Measurements from ENCODE around the gene GIGYF2. TPM values are rescaled to one million over a fixed set of nuclear protein-coding genes. Genes with fewer than 3 reads are reported as not detected.
"Not testable (repeated sequence)": the region's sequence is repeated elsewhere in the genome, so short reads cannot be mapped to it uniquely, and the experiment has no call there.

Gene GIGYF2
- total RNA-seq, 2 experiments from 2014 or later = 52.5 to 55.5 TPM

GRCh38 chr2:232903989-232904388, 206.9 kb downstream of the GIGYF2 start:
- no peak overlapping the region for H3K4me3 ChIP-seq (ENCODE audit: low read length)
- H3K36me3 Mint-ChIP-seq (ENCODE audit: low read depth) = no peaks in the 10 kb centered on the region
- peaks cover under 1% of the 10 kb centered on the region for H3K27me3 Mint-ChIP-seq
- H3K4me1 ChIP-seq (ENCODE audit: insufficient read depth, low read length) = no peaks in the 10 kb centered on the region
- H3K36me3 ChIP-seq (ENCODE audit: insufficient read depth, low read length) = no peaks in the 10 kb centered on the region
- no peak for DNase-seq
- no peak overlapping the region for H3K27ac Mint-ChIP-seq
- CTCF ChIA-PET = no interaction called here
- no peaks in the 10 kb centered on the region for H3K4me1 Mint-ChIP-seq (ENCODE audit: low read depth)
- H3K27ac ChIP-seq (ENCODE audit: low read depth in 1 of 2, low read length in 2 of 2) = no peak overlapping the region
- H3K9me3 Mint-ChIP-seq = no peaks in the 10 kb centered on the region
- intact Hi-C loops (cut with DNase I, micrococcal nuclease) = no loop called here
- ATAC-seq (ENCODE audit: poor library complexity) = no peak
- POLR2A ChIA-PET = no interaction called here
- H3K9me3 ChIP-seq (ENCODE audit: control insufficient read depth in 1 of 2, insufficient read depth in 1 of 2, low read length in 2 of 2) = peaks cover 0 to 20% of the 10 kb centered on the region in 2 experiments
- no peak for TF ChIP-seq CTCF (IDR thresholded peaks at IDR 0.05)
- no peak overlapping the region for H3K4me3 Mint-ChIP-seq
- H3K27me3 ChIP-seq (ENCODE audit: control insufficient read depth in 1 of 2, insufficient read depth in 2 of 2, low read length in 2 of 2) = peaks cover 0 to 3% of the 10 kb centered on the region in 2 experiments

- DNase-seq; H3K27me3 ChIP-seq (ENCODE audit: control insufficient read depth in 1 of 2, insufficient read depth in 2 of 2, low read length in 2 of 2); H3K27ac ChIP-seq (ENCODE audit: low read depth in 1 of 2, low read length in 2 of 2); intact Hi-C loops (cut with DNase I, micrococcal nuclease); H3K4me1 Mint-ChIP-seq (ENCODE audit: low read depth); ATAC-seq (ENCODE audit: poor library complexity); H3K36me3 ChIP-seq (ENCODE audit: insufficient read depth, low read length); POLR2A ChIA-PET; H3K36me3 Mint-ChIP-seq (ENCODE audit: low read depth); H3K27ac Mint-ChIP-seq; H3K4me3 ChIP-seq (ENCODE audit: low read length); H3K4me3 Mint-ChIP-seq; CTCF ChIA-PET; H3K4me1 ChIP-seq (ENCODE audit: insufficient read depth, low read length): not testable (repeated sequence)
- peaks cover 23% of the 10 kb centered on the region for H3K27me3 Mint-ChIP-seq
- H3K9me3 ChIP-seq (ENCODE audit: control insufficient read depth in 1 of 2, insufficient read depth in 1 of 2, low read length in 2 of 2) = peaks cover 9 to 12% of the 10 kb centered on the region in 2 experiments
- H3K9me3 Mint-ChIP-seq = peaks cover 10% of the 10 kb centered on the region
These were observed 210.0 kb downstream of the GIGYF2 start for GRCh38 chr2:232906867-232907717.

- H3K27me3 ChIP-seq (ENCODE audit: control insufficient read depth in 1 of 2, insufficient read depth in 2 of 2, low read length in 2 of 2); H3K4me1 Mint-ChIP-seq (ENCODE audit: low read depth); H3K4me1 ChIP-seq (ENCODE audit: insufficient read depth, low read length); H3K4me3 ChIP-seq (ENCODE audit: low read length); POLR2A ChIA-PET; H3K4me3 Mint-ChIP-seq; H3K36me3 ChIP-seq (ENCODE audit: insufficient read depth, low read length); H3K36me3 Mint-ChIP-seq (ENCODE audit: low read depth); CTCF ChIA-PET; ATAC-seq (ENCODE audit: poor library complexity); H3K27ac Mint-ChIP-seq; H3K27ac ChIP-seq (ENCODE audit: low read depth in 1 of 2, low read length in 2 of 2); intact Hi-C loops (cut with DNase I, micrococcal nuclease); DNase-seq: not testable (repeated sequence)
- Mint-ChIP-seq H3K27me3 (peaks cover 28% of the 10 kb centered on the region), H3K9me3 (peaks cover 16% of the 10 kb centered on the region)
- peaks cover 5 to 13% of the 10 kb centered on the region in 2 experiments for H3K9me3 ChIP-seq (ENCODE audit: control insufficient read depth in 1 of 2, insufficient read depth in 1 of 2, low read length in 2 of 2)
These were observed 210.6 kb downstream of the GIGYF2 start for GRCh38 chr2:232907718-232908085.

- no peak overlapping the region for H3K4me3 ChIP-seq (ENCODE audit: low read length)
- H3K9me3 ChIP-seq (ENCODE audit: control insufficient read depth in 1 of 2, insufficient read depth in 1 of 2, low read length in 2 of 2) = peaks cover 5 to 13% of the 10 kb centered on the region in 2 experiments
- peaks cover 33% of the 10 kb centered on the region for H3K27me3 Mint-ChIP-seq
- H3K4me1 Mint-ChIP-seq (ENCODE audit: low read depth) = no peaks in the 10 kb centered on the region
- CTCF ChIA-PET = no interaction called here
- POLR2A ChIA-PET = no interaction called here
- ATAC-seq (ENCODE audit: poor library complexity) (no peak), DNase-seq (no peak)
- H3K36me3 Mint-ChIP-seq (ENCODE audit: low read depth) = no peaks in the 10 kb centered on the region
- no peak for TF ChIP-seq CTCF (IDR thresholded peaks at IDR 0.05)
- peaks cover 19% of the 10 kb centered on the region for H3K9me3 Mint-ChIP-seq
- no peak overlapping the region for H3K27ac Mint-ChIP-seq
- no peaks in the 10 kb centered on the region for H3K4me1 ChIP-seq (ENCODE audit: insufficient read depth, low read length)
- no peak overlapping the region for H3K4me3 Mint-ChIP-seq
- peaks cover 3 to 6% of the 10 kb centered on the region in 2 experiments for H3K27me3 ChIP-seq (ENCODE audit: control insufficient read depth in 1 of 2, insufficient read depth in 2 of 2, low read length in 2 of 2)
- intact Hi-C loops (cut with DNase I, micrococcal nuclease) = no loop called here
- no peaks in the 10 kb centered on the region for H3K36me3 ChIP-seq (ENCODE audit: insufficient read depth, low read length)
- H3K27ac ChIP-seq (ENCODE audit: low read depth in 1 of 2, low read length in 2 of 2) = no peak overlapping the region
These were observed 211.6 kb downstream of the GIGYF2 start for GRCh38 chr2:232908695-232909094.

Other genes starting within 250 kb of the GIGYF2 start
- not detected for gene ALPI, start 241.2 kb upstream of the GIGYF2 start, total RNA-seq
- not detected for gene ECEL1, start 209.5 kb upstream of the GIGYF2 start, total RNA-seq
- gene PRSS56, start 176.9 kb upstream of the GIGYF2 start, total RNA-seq = not detected
- not detected for gene CHRND, start 171.2 kb upstream of the GIGYF2 start, total RNA-seq
- gene CHRNG, start 157.6 kb upstream of the GIGYF2 start, total RNA-seq = not detected
- 10 to 100 TPM; 22.1 to 22.2 TPM for gene TIGD1, start 146.8 kb upstream of the GIGYF2 start, total RNA-seq
- gene EIF4E2, start 146.6 kb upstream of the GIGYF2 start, total RNA-seq = 10 to 100 TPM; 45.9 to 46.0 TPM
- not detected for gene EFHD1, start 63.7 kb upstream of the GIGYF2 start, total RNA-seq
- not detected for gene KCNJ13, start 79.2 kb downstream of the GIGYF2 start, total RNA-seq
- gene SNORC, start 172.9 kb downstream of the GIGYF2 start, total RNA-seq = 1 to 10 TPM; 1.2 TPM

Data from CD4-positive, alpha-beta T cell (primary cell).